ENCODE measurements around the gene SEPTIN1.
"Not testable (repeated sequence)": the region's sequence is repeated elsewhere in the genome, so short reads cannot be mapped to it uniquely, and the experiment has no call there.

SEPTIN1 gene

DNA sequence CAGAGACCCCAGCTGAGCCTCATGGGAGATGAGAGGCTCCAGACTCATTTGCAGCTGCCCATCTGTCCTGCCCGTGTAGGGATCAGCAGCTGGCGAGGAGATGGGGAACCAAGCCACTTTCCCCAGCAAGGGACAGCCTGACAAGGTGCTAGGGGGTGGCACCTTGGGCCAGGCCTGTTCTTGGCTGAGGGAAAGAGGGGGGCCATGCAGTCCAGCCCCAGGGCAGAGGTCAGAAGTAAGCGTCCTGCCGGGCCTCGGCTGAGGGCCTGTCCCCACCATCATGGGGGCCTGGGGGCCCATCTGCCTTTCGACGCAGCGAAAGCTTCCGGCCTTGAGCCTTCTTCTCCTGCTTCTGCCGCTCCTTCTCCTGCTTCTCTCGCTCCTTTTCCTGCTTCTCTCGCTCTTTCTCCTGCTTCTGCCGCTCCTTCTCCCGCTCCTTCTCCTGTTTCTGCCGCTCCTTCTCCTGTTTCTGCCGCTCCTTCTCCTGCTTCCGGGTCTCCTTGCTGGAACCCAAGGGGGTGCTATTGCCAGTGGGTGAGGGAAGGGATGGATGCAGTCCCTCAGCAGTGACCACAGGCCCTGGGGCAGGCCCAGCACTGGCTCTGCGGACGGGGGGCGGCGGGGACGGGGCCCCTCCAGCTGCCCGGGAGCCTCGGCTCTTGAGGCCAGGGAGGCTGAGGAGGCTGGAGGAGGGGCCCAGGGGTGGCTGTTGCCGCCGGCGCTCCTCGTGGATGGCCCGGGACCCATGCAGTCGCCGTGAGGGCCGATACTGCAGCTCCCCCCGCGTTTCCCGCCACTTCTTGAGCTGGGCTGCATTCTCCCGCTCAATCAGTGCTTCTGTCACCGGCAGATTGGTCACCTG is 24.4 kb downstream of the SEPTIN1 start:
- no peak for DNase-seq (ENCODE audit: low spot score)

DNA sequence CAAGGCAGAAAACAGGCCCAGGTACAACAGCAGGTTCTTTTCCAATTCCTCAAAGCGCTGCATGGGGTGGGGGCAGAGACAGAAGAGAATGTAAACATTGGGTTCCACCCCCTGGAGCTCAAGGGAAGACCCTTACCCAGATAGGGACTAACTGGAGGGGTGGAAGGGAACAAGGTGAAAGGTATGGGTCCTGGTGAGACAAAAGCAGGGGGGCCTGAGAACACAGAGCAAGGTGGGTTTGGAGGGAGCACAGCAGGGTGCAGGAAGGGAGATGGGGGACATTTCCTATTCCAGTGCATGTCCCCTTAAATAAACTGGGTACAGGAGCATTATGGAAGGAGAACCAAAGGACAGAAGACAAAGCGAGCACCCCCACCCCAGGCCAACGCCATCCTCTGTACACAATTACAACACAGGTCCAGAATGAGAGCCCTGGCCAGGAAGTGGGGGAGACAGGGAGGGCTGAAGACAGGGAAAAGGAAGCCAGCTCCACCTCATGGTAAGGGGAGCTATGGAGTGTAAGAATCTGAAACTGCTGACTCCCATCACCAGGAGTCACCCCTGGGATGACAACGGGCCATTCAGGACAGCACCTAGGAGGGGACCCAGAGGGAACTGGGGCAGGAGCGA is 25.2 kb downstream of the SEPTIN1 start:
- DNase-seq (ENCODE audit: low spot score): no peak

DNA sequence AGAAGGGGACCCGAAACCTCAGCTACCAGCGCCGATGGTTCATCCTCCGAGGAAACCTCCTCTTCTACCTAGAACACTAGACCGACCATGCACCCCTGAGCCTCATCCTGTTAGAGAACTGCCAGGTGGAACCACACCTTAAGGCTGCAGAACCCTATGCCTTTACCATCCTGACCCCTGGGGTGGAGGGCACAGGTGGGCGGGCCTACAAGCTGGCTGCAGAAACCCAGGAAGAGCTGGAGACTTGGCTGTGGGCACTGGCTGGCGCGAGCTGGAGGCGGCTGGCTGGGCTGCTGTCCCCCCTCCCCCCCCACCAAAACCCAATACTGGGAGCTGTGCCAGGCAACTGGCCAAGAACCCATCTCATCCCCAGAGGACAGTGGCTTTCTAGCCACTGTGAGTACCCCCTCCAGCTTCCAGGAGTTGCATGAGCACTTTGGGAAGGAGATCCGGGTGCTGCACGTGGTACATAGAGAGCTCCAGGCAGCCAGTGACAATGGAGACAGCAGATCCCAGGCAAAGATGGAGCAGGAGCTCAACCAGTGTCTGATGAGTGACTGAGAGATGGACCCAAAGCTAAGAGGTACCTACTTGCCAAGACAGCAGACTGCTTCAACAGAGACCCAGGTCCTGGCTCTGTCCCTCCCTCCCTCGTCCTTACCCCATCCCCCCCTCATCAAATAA is 25.8 kb downstream of the SEPTIN1 start:
- peak; percentile 61 for DNase-seq (ENCODE audit: low spot score)

DNA sequence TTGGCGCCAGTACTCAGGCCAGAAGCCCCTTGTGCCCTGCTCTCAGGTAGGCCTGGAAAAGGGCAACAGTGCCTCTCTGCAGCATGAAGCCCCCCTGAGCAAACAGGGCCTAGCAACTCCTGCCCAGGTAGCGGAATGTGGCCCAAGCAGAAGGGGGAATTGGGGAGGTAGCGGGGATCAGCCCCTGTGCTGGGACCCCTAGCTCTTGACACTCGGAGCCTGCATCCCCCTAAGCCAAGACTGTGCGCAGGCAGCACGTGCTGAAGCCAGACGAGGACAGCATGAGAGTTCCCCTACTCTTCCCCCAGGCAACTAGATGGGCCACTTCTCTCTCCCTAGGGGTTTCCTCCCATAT is 26.4 kb downstream of the SEPTIN1 start:
- DNase-seq (ENCODE audit: low spot score): no peak

DNA sequence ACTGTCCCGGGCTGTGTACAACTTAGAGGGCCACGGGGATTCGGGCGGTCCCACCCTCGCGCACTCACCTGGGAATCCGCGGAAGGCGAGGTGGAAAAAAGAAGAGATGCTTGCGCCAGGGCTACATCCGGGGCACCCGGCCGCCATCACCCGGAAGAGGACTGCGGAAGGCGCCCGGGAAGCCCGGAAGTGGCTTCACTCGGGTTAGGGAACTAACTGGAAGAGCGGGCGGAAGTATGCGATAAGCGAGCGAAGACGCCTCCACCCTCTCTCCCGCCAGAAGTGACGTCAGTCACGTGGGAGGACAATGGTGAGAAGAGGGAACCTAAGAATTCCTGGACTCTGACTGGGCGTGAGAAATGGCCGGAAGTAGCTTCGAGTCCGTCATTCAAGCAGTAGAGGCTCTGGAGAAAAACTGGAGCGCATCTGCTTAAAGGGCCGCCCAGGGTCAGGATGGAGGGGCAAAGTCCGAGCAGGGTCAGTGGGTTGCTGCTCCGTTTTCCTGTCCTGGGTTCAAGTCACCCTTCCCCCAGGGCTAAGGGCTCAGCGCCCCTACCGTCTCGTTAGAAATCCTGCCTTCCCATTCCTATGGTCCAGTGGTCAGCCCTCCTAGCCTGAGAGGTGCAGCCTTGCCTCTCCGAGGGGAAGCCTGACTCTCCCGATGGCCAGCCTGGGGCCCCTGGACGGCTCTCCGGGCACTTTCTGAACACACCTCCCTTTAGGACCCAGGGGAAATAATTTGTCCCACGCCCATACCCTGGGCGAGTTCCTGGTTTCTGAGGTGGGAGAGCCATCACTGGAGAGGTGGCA is 27.0 kb downstream of the SEPTIN1 start, which contains the start of gene CD2BP2:
Gene CD2BP2 (minus strand): TSS at position 165 of the 810 bp plus-strand sequence. CDS start 627 bp downstream, outside the sequence.
- peak; percentile 99 for DNase-seq (ENCODE audit: low spot score)

GRCh38 chr16:30354423-30355143 is 27.8 kb downstream of the SEPTIN1 start:
- DNase-seq (ENCODE audit: low spot score): no peak

DNA sequence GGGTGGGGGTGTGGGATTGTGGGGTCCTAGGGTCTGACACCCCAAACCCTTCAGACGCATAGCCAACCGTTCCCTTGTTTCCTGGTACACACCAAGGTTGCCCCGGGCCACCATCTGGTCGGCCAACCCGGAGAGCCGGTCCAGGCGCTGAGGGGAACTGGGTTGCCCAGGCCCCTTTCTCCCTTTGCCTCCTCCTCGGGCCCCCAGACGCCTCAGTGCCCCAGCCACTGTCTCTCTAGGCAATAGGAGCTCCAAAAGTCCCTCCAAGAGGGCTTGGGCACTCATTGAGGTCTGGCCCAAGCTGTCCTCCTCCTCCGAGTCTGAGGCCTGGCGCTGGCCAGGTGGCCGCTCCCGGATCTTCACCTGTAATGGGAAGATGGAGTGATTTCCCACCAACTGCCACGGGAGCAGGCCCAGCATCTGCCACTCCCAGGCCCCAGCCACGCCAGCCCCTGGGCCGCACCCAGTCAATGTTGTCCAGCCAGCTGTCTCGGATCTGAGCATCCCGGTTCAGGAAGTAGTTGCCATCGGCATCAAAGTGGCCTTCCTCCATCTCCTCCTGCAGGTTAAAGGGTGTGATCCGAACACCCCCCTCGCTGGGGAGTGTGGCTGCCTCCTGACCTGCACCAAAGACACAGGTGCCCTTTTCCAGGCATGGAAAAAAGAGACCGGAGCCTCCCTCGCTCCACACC is 28.8 kb downstream of the SEPTIN1 start:
- DNase-seq (ENCODE audit: low spot score): no peak

DNA sequence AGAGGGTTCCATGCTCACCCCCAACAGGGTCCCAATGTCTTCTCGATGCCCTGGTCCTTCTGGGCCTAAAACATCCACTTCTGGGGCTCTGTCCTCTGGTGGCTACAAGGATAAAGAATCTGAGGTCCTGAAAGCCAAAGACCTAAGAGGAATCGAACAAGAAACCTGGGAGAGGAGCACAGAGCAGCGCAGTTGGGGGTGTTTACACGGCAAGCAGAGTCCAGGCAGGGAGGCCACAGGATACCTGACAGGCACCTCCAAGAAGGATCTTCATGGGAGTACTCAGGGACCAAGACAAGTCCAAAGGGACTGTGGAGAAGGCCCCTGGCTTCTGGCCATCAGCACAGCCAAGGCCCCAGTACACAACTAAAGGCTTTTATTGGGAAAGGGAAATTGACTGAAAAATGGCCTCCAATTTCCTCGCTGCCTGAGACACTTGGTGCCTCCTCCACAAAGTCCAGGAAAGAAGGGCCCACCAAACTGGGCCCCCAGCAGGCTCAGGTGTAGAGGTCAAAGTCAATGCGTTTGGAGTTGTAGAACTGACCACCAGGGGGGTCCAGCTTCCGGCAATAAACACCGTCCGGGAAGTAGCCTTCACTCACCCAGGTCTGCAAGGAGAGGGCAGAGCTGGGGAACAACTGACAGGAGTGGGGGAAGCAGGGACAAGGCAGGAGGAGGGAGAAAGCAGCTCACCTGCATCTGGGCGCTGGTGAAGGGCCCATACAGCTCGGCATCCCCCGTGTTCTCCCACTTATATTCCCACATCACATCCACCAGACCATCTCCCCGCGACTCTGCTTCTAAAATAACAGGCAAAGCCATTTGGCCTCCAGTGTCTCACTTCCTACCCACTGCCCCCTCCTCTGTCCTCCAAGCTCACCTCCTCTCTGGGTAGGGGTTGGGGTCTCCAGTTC is 29.6 kb downstream of the SEPTIN1 start:
- DNase-seq (ENCODE audit: low spot score): no peak

GRCh38 chr16:30351586-30352419 is 30.6 kb downstream of the SEPTIN1 start:
- peak; percentile 83 for DNase-seq (ENCODE audit: low spot score)

DNA sequence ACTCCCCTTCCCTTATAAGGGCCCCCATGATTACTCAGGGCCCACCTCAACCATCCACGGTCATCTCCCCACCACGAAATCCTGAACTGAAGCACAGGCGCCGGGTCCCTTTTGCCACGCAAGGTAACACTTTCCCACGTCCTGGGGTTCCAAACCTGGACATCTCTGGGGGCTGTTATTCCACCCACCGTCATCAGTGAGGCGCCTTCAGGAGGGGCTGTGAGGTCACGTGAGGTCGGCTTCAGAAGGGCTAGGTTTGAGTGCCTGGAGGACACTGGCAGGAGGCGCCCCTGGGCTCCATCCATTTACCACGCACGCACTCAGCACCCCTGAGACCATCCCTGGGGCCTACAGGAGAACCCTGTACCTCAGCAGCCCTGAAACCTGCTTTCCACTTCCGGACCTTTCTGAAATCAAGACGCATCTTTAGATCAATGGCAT is 31.3 kb downstream of the SEPTIN1 start:
- DNase-seq (ENCODE audit: low spot score): no peak

DNA sequence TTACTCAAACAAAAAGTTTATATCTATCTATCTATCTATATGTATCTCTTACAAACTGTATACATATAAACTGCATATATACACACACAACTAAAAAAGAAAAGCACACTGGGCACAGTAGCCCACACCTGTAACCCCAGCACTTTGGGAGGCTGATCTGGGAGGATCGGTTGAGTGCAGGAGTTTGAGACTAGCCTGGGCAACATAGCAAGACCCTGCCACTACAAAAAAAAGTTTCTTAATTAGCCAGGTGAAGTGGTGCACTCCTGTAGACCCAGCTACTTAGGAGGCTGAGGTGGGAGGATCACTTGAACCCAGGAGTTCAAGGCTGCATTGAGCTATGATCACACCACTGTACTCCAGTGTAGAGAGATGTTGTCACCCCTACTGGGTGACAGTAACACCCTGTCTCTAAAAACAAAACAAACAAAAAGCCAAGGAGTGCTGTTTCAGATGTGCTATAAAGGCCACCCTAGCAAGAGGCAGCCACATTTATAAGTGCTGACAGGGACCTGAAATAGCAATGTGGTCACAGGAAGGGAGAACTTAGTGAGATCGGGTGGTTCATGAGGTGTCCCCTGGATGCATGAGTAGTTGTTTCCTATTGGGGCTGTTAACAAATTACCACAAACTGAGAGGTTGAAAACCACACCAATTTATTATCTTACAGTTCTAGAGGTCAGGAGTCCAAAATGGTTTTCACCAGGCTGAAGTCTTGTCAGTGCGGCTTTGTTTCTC is 32.1 kb downstream of the SEPTIN1 start:
- DNase-seq (ENCODE audit: low spot score): no peak

- DNase-seq (ENCODE audit: low spot score): no peak
Observed at GRCh38 chr16:30349675-30350074, 32.7 kb downstream of the SEPTIN1 start.

- DNase-seq (ENCODE audit: low spot score): no peak
Observed at GRCh38 chr16:30348929-30349328, 33.4 kb downstream of the SEPTIN1 start.

- DNase-seq (ENCODE audit: low spot score): no peak
Observed at GRCh38 chr16:30348113-30348512, 34.2 kb downstream of the SEPTIN1 start.

DNA sequence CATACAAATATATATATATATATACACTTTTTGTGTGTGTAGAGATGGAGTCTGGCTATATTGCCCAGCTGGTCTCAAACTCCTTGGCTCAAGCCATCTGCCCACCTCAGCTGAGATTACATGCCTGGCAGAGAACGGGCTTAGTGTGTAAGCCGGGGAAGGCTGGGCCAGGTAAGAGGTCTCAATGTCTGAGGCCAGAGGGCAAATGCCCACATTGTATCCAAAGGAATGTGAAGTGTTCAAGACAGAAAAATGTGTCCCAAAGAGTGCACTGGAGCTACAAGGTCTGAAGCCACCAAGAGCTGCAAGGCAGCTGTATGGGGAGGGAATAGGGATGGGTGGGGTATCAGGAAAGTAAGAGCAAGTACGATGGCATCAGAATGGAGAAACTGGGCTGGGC is 36.1 kb downstream of the SEPTIN1 start:
- DNase-seq (ENCODE audit: low spot score): no peak

DNA sequence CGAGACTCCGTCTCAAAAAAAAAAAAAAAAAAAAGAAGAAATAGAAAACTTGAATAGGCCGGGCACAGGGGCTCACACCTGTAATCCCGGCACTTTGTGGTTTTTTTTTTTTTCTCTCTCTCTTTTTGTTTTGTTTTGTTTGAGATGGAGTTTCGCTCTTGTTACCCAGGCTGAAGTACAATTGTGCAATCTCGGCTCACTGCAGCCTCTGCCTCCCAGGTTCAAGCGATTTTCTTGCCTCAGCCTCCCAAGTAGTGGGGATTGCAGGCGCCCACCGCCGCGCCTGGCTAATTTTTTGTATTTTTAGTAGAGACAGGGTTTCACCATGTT is 38.9 kb downstream of the SEPTIN1 start:
- DNase-seq (ENCODE audit: low spot score): not testable (repeated sequence)

DNA sequence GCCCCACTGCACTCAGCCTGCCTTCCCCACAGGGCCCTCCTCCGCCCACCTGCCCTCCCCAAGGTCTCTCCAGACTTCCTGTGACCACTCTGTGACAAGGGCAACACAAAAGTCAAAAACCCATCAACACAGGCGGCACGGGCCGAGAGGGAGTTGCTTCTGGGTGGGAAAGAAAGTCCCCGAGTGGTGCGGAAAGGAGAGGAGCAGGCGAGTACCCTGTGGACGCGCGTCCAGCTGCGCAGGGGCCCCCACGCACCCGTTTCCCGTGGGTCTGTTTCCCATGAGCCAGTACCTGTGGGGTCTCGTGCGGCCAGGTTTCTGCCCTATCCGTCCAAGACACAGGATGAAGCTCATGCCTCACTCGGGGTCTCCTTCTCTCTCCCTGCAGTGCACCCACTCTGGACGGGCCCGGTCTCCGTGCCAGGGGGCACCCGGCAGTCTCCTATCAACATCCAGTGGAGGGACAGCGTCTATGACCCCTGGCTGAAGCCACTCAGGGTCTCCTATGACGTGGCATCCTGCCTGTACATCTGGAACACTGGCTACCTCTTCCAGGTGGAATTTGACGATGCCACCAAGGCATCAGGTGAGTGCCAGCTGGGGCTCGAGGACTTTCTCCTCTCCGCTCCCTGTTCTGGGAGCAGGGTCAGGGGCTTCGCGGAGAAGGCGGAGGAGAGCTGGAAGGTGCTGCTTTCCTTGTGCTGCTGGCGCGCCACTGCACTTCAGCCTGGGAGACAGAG is 39.4 kb downstream of the SEPTIN1 start:
- no peak for DNase-seq (ENCODE audit: low spot score)

Measured in globus pallidus (tissue), 1 donor.